ENCODE data around the gene LLGL2.

GRCh38 chr17:75530837-75531720 is 5.6 kb downstream of the LLGL2 start:
- TF ChIP-seq POLR2AphosphoS5 (IDR thresholded peaks at IDR 0.05) (no peak), CTCF (IDR thresholded peaks at IDR 0.05) (no peak)

Data from upper lobe of left lung (tissue), 4 donors.